Measurements from ENCODE around the gene PLCB4.

DNA sequence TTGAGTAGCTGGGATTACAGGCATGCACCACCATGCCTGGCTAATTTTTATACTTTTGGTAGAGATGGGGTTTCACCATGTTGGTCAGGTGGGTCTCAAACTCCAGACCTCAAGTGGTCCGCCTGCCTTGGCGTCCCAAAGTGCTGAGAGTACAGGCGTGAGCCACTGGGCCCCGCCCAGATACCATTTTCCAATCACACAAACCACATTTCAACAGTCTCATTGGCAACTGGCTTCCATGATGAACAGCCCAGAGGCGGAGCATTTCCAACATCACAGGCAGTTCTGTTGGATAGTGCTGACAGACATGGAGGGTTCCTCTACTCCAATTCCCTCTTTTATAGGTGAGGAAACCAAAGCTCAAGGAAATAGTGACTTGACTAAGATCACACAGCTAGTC is 43.9 kb upstream of the PLCB4 start:
- TF ChIP-seq, protein P1, sequence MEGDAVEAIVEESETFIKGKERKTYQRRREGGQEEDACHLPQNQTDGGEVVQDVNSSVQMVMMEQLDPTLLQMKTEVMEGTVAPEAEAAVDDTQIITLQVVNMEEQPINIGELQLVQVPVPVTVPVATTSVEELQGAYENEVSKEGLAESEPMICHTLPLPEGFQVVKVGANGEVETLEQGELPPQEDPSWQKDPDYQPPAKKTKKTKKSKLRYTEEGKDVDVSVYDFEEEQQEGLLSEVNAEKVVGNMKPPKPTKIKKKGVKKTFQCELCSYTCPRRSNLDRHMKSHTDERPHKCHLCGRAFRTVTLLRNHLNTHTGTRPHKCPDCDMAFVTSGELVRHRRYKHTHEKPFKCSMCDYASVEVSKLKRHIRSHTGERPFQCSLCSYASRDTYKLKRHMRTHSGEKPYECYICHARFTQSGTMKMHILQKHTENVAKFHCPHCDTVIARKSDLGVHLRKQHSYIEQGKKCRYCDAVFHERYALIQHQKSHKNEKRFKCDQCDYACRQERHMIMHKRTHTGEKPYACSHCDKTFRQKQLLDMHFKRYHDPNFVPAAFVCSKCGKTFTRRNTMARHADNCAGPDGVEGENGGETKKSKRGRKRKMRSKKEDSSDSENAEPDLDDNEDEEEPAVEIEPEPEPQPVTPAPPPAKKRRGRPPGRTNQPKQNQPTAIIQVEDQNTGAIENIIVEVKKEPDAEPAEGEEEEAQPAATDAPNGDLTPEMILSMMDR (IDR thresholded peaks at IDR 0.05) = no peak
- TF ChIP-seq POLR2AphosphoS5 (IDR thresholded peaks at IDR 0.05) (no peak), POLR2A (IDR thresholded peaks at IDR 0.05) (no peak)

Data from transverse colon (tissue), 4 donors.